ENCODE data around the gene LRTM2.

Gene LRTM2

GRCh38 chr12:1820191-1820895, at the start of gene LRTM2:
LRTM2 (plus strand) TSS chr12:1820565; CDS start chr12:1828149, 7,584 bp downstream.
- FAIRE-seq (no peak), DNase-seq (ENCODE audit: insufficient read length, low spot score) (no peak)
- no peak for TF ChIP-seq POLR2A (IDR thresholded peaks at IDR 0.05; ENCODE audit: low read depth, low read length)

DNA sequence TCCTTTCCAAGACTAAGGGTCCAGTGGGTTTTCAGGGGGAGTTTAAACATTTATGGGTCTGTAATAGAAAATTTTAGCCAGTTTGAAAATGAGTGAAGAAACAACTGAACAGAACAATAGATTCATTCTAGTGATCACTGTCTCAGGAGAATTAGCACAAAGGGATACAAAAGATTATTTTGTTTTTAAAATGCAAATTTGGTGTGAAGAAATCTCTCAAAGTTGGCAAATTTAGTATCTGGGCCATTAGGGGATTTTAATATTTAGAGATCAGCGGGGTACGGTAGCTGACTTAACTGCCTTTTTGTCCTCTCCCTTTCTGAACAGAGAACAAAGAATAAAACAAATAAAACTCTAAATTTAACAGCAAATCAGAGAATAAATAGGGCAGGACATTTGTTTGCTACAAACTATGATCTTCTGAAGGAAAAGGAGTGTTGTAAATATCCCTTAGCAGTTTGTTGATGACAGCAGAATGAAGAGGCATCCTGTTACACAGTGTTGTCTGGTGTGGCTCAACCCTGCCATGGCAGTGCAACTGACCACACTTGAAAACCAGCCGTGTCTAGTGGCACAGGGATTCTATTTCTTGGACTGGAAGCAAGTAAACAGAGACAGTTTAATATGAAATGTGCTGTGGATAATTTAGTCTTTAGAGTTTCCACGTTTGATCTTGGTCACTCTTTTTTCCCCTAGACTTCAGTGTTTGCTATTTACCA, 46.3 kb upstream of the LRTM2 start:
- DNase-seq (ENCODE audit: insufficient read length, low spot score) (no peak), FAIRE-seq (no peak)
- no peak for TF ChIP-seq POLR2A (IDR thresholded peaks at IDR 0.05; ENCODE audit: low read depth, low read length)

GRCh38 chr12:1776170-1776921, 44.0 kb upstream of the LRTM2 start:
- DNase-seq (ENCODE audit: insufficient read length, low spot score) (no peak), FAIRE-seq (peak; percentile 97)
- TF ChIP-seq POLR2A (IDR thresholded peaks at IDR 0.05; ENCODE audit: low read depth, low read length): no peak

GRCh38 chr12:1777798-1778197, 42.6 kb upstream of the LRTM2 start:
- TF ChIP-seq POLR2A (IDR thresholded peaks at IDR 0.05; ENCODE audit: low read depth, low read length): no peak
- DNase-seq (ENCODE audit: insufficient read length, low spot score) (no peak), FAIRE-seq (peak; percentile 96)

DNA sequence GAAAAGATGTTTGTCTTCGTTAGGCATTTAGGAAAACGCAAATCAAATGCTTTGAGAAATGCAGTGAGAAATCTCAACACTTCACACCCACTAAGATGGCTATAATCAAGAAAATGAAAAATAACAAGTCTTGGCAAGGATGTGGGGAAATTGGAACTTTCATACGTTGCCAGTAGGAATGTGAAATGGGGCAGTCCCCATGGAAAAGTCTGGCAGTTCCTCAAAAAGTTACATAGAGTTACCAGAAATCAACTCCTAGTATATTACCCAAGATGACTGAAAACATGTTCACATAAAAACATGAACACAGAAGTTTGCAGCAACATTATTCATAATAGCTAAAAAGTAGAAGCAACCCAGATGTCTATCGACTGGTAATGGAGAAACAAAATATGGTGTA, 41.5 kb upstream of the LRTM2 start:
- no peak for FAIRE-seq
- no peak for TF ChIP-seq POLR2A (IDR thresholded peaks at IDR 0.05; ENCODE audit: low read depth, low read length)

DNA sequence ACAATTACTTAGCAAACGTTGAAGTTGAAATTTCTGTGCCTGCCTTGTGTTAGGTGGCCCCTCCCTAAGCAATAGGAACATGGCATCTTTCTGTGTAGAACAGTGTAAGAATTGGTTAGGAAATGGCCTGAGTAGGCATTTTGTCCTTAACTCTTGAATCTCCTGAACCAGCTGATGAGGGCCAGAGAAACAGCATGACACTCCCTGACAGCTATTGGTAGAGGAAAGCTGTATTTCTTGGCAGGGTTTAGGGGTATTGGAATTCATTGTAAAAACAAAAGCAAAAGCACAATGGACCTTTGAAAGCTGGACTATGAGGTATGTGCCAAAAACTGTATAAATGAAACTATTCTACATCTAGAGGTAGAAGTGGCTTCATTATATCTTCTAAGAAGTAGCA, 40.6 kb upstream of the LRTM2 start:
- DNase-seq (ENCODE audit: insufficient read length, low spot score) (no peak), FAIRE-seq (peak; percentile 84)
- TF ChIP-seq POLR2A (IDR thresholded peaks at IDR 0.05; ENCODE audit: low read depth, low read length): no peak

More for the DNA sequence above, 41.5 kb upstream of the LRTM2 start:
- no peak for DNase-seq (ENCODE audit: insufficient read length, low spot score)

- FAIRE-seq: peak; percentile 43
Observed at GRCh38 chr12:1781772-1782171, 38.6 kb upstream of the LRTM2 start.

DNA sequence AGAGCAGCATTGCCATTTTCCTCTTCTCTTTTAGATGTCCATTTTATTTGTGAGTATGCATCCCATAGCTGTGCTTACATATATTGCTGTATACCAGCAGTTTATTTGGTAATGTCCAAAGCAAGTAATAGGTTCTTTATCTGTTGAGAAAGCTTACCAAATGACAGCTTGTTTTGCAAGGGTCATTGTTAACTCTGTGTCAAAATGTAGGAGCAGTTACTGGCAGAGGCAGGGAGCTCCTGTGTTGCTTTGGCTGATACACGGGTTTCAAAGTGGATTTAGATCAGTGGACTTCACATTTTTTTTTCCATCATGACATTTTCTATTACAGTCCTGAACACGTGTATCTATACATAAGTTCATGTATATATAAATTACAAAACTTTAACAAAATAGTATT, 38.1 kb upstream of the LRTM2 start:
- TF ChIP-seq POLR2A (IDR thresholded peaks at IDR 0.05; ENCODE audit: low read depth, low read length): no peak
- FAIRE-seq: peak; percentile 30
- DNase-seq (ENCODE audit: insufficient read length, low spot score): no peak

More at GRCh38 chr12:1781772-1782171, 38.6 kb upstream of the LRTM2 start:
- no peak for DNase-seq (ENCODE audit: insufficient read length, low spot score)
- TF ChIP-seq POLR2A (IDR thresholded peaks at IDR 0.05; ENCODE audit: low read depth, low read length): no peak

GRCh38 chr12:1787714-1788113, 32.7 kb upstream of the LRTM2 start:
- no peak for TF ChIP-seq POLR2A (IDR thresholded peaks at IDR 0.05; ENCODE audit: low read depth, low read length)
- DNase-seq (ENCODE audit: insufficient read length, low spot score): no peak
- FAIRE-seq: no peak

- no peak for TF ChIP-seq POLR2A (IDR thresholded peaks at IDR 0.05; ENCODE audit: low read depth, low read length)
- DNase-seq (ENCODE audit: insufficient read length, low spot score) (no peak), FAIRE-seq (no peak)
Observed at GRCh38 chr12:1790444-1790843, 29.9 kb upstream of the LRTM2 start.

DNA sequence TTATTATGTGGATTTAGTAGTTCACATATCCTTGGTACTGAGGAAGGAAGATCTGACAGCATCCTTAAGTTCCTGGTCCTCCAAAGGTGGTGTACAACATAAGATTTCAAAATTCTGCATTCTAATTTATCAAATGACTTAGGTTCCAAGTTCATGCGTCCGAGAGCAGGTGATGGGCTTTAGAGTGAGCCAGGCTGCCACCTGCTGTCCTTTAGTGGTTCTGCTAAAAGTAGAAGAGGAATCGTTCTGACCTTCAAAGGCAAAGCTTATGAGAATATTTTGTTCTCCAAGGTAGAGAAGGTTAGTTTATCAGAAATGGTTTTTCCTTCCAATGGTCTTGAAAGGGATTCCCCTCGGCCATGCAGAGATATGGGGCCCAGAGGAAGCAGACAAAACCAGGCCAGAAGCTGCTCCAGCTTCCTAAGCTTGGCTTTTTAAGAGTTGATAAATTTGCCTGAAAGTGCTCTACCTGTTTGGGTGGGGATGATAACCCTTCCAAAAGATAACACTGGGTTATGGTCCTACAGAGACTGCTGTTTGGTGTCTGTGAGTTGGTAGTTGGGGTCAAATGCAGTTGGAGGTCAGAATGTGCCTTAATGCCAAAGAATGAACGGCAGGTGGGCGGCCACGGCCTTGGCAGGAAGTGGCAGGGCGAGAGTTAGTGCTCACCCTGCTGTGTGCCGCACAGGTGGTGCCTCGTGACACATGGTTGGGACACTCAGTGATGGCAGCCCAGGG, 29.1 kb upstream of the LRTM2 start:
- DNase-seq (ENCODE audit: insufficient read length, low spot score) (no peak), FAIRE-seq (no peak)
- no peak for TF ChIP-seq POLR2A (IDR thresholded peaks at IDR 0.05; ENCODE audit: low read depth, low read length)

- FAIRE-seq: no peak
- TF ChIP-seq POLR2A (IDR thresholded peaks at IDR 0.05; ENCODE audit: low read depth, low read length): no peak
Observed at GRCh38 chr12:1792406-1792805, 28.0 kb upstream of the LRTM2 start.

DNA sequence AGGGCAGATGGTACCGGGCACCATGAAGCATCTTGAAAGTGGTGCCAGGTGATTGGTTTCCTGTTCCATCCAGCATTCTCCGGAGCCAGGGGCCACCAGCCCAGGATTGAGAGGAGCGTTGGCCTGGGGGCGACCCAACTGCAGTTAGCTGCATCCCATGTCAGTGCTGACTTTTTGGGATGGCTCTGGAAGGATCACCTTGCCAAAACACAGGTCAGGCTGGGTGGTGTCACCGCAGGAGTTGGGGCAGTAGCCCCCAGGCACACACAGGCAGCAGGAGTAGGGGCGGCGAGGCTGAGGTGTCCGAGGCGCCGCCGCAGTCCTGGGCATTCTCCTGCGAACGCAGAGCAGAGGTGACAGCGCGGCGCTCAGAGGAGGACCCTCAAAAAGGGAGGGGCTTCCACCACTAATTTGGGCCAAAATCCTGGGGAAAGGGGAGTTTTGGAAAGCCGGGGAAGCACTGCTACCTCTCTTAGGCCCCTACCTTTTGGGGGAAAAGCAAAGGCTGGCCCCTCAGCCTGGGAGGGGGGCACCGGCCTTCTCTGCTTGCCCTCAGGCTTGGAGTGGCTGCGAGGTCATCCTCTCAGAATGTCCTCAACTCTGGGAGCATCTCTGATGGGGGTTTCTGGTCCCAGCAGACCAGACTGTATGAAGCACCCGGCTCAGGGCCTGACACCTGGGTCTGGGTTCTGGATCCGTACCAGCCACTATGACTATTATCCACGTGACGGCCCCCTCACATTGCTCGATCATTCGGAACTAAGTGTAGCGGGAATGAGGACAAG, 26.7 kb upstream of the LRTM2 start:
- FAIRE-seq: no peak
- TF ChIP-seq POLR2A (IDR thresholded peaks at IDR 0.05; ENCODE audit: low read depth, low read length): no peak

More at GRCh38 chr12:1792406-1792805, 28.0 kb upstream of the LRTM2 start:
- DNase-seq (ENCODE audit: insufficient read length, low spot score): no peak

More for the DNA sequence above, 26.7 kb upstream of the LRTM2 start:
- DNase-seq (ENCODE audit: insufficient read length, low spot score): no peak

All from H54 (cell line).